AG04450 (cell line): Measurements from ENCODE around the gene GFOD1. TPM values are rescaled to one million over a fixed set of nuclear protein-coding genes. Genes with fewer than 3 reads are reported as not detected.
A peak's percentile ranks its signal among the peaks of the same experiment; 100 is the strongest.

ENCODE experiments used
- CTCF ChIA-PET: fragments of 300-600, 350-600 bp; formaldehyde crosslinking; extraction: SDS; loops from one replicate; lab custom pipeline; 2022; ENCODE audit warnings: antibody characterized with exemption, inconsistent platforms; lab: Charles Lee
- POLR2A ChIA-PET: fragments of 350-600 bp; formaldehyde crosslinking; extraction: SDS; loops from one replicate; lab custom pipeline; 2021; ENCODE audit warnings: antibody characterized with exemption, inconsistent platforms; lab: Yijun Ruan, JAX
- DNase-seq: peaks from one replicate; pipeline ENCODE4 v3.0.0-alpha.2; 2011; ENCODE audit warnings: low read depth, low spot score
- H3K27ac ChIP-seq: one replicate; pipeline ENCODE4 v1.5.1; 2012; ENCODE audit warnings: low read depth, low read length, control low read depth
- H3K27me3 ChIP-seq: one replicate; pipeline ENCODE4 v1.6.0; 2012; ENCODE audit warnings: low read length; ENCODE audit not compliant: control insufficient read depth, insufficient read depth
- H3K4me3 ChIP-seq: 2 replicates; pipeline ENCODE4 v1.5.1; 2011; ENCODE audit warnings: mild to moderate bottlenecking, low read depth, low read length, control low read depth
- H3K9me3 ChIP-seq: 2 replicates; pipeline ENCODE4 v1.5.1; 2012; ENCODE audit warnings: low read length; ENCODE audit not compliant: control insufficient read depth, insufficient read depth
- polyA plus RNA-seq: library from polyadenylated mRNA; depleted of rRNA; stranded (reverse); fragments of >200 nt; gene quantifications from 2 replicates; pipeline ENCODE4 v1.2.3, GENCODE V29; 2011
- TF ChIP-seq, protein P1 (sequence below): IDR thresholded peaks from 2 replicates; pipeline ENCODE4 v1.5.1; 2011; ENCODE audit warnings: low read depth, low read length, control low read depth, inconsistent platforms

Gene GFOD1
- polyA plus RNA-seq, 1 experiment = 3.0 TPM

DNA sequence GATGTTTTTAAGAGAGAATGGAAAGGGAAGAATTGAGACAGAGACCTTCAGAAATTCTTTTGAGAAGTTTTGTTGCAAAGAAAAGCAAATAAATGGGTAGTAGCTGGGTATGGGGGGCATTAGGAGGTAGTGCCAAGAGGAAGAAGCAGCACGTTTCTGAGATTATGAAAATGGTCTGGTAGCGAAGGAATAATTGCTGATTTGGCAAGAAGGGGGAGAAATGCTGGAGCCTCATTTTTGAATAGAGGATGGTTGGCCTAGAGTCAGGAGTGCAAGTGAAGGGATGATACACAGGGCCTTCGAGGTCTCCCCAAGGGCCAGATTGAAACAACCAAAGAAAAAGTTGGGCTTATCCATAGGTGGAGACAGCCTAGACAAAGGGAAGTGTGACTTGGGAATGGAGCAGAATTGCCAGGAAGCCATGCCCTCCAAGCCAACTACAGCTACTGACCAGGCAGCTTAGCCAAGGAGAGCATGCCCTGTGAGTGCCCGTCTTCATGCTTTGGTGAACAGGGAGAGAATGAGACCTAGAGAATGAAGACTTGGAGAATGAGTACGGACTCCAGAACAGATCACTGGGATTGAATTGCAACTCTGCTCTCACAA, 144.9 kb downstream of the GFOD1 start:
- Histone ChIP-seq H3K9me3 (no peaks in the 10 kb centered on the region), H3K4me3 (no peak overlapping the region), H3K27ac (no peak overlapping the region), H3K27me3 (peaks cover 6% of the 10 kb centered on the region)
- no peak for DNase-seq
- POLR2A ChIA-PET = interaction anchor here (0.8 kb wide), 1 partner anchor 43 kb away, joined by 4 read pairs; no protein-coding TSS in a partner anchor
- CTCF ChIA-PET = interaction anchor here (1.2 kb wide), 2 partner anchors 11 to 147 kb away, joined by 3 read pairs; no protein-coding TSS in a partner anchor
- TF ChIP-seq, protein P1, sequence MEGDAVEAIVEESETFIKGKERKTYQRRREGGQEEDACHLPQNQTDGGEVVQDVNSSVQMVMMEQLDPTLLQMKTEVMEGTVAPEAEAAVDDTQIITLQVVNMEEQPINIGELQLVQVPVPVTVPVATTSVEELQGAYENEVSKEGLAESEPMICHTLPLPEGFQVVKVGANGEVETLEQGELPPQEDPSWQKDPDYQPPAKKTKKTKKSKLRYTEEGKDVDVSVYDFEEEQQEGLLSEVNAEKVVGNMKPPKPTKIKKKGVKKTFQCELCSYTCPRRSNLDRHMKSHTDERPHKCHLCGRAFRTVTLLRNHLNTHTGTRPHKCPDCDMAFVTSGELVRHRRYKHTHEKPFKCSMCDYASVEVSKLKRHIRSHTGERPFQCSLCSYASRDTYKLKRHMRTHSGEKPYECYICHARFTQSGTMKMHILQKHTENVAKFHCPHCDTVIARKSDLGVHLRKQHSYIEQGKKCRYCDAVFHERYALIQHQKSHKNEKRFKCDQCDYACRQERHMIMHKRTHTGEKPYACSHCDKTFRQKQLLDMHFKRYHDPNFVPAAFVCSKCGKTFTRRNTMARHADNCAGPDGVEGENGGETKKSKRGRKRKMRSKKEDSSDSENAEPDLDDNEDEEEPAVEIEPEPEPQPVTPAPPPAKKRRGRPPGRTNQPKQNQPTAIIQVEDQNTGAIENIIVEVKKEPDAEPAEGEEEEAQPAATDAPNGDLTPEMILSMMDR = no peak

DNA sequence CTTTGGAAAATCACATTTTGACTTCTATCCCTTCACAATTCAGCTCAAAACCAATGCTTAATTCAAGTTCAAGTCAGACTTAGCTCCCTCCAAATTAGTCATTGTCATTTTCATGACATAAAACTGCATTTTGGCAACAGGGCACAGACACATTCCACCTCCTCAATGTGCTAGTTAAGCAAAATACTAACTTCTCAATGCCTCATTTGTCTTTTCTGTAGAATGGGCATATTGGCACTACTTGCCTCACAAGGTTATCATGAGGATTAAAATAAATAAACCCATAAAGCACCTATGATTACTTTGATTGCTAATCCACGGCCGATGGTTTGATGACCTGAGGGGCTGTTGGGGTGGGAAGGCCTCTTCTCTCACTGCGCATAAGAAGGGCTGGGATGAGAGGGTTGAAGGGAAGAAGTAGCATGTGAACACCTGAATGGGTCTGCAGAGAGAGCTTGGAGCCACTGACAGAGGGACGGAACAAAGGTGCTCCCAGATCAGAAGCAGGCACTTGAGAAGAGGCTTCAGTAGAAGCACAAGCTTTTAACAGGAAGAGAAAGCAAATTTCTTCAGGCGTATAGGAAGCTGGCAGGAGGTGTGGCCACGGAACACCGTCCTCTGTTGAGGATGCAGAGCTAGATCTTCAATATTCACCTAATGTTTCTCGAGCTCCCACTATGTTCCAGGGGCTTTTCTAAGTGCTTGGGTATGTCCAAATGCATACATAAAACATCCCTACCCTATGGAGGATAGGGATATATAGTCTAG, 147.4 kb downstream of the GFOD1 start:
- Histone ChIP-seq H3K9me3 (no peaks in the 10 kb centered on the region), H3K4me3 (no peak overlapping the region), H3K27me3 (peaks cover 6% of the 10 kb centered on the region), H3K27ac (no peak overlapping the region)
- POLR2A ChIA-PET = no interaction called here
- DNase-seq = no peak
- TF ChIP-seq, protein P1 = no peak
- CTCF ChIA-PET = interaction anchor here (0.7 to 3.8 kb wide), 3 partner anchors 8 to 235 kb away, joined by 3 to 47 read pairs (median 4); no protein-coding TSS in a partner anchor

DNA sequence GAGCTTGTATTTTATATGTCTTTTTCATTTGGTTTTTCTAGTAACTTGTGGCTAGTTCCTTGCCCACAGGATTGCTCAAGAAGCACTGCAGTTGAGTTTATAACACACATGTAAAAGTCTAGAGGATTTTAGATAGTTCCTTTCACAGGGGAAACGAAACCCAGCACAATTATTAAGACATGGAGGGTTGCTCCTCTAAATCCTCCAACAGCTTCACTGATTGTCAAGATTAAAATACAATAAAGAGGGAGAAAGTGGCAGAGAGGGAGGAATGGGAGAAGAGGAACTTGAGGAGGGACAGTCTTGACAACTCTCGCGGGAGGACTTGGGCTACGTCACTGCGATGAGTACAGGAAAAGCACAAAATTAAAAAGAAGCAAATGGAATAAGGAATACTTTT, 149.4 kb downstream of the GFOD1 start:
- DNase-seq = no peak

DNA sequence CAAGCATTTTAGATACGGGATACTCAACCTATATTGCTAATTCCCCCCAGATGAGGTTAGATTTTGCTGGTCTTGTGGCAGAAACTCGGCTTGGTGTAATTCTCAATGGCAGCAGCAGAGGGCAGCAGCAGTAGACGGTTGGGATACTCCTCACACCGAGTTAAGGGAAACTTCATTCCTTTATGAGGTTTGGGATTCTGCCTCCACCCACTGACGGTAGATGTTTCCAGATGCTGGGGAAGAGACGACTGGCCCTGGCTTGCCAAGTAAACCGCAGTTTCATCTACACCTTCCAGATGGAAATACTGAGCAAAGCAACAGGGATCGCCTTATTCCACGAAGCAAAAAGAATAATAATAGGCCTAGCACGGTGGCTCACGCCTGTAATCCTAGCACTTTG, 150.8 kb downstream of the GFOD1 start:
- CTCF ChIA-PET = interaction anchor here (0.8 to 3.8 kb wide), 6 partner anchors 8 to 279 kb away, joined by 3 to 47 read pairs (median 11); partner anchors contain the start of genes NOL7 and TBC1D7
- no peaks in the 10 kb centered on the region for H3K9me3 ChIP-seq
- TF ChIP-seq, protein P1 = peak; percentile 91
- POLR2A ChIA-PET = no interaction called here
- peaks cover 3% of the 10 kb centered on the region for H3K27me3 ChIP-seq
- peak; percentile 87 for DNase-seq
- H3K27ac ChIP-seq = no peak overlapping the region
- no peak overlapping the region for H3K4me3 ChIP-seq

More for the DNA sequence above, 149.4 kb downstream of the GFOD1 start:
- POLR2A ChIA-PET = interaction anchor here (0.7 to 1.0 kb wide), 2 partner anchors 17 to 27 kb away, joined by 3 to 7 read pairs; no protein-coding TSS in a partner anchor
- CTCF ChIA-PET = interaction anchor here (0.9 to 3.8 kb wide), 12 partner anchors 9 to 457 kb away, joined by 3 to 47 read pairs (median 4); partner anchors contain the start of genes NOL7 and TBC1D7
- H3K27me3 ChIP-seq = peaks cover 6% of the 10 kb centered on the region
- H3K4me3 ChIP-seq = no peak overlapping the region
- H3K27ac ChIP-seq = no peak overlapping the region
- no peaks in the 10 kb centered on the region for H3K9me3 ChIP-seq
- TF ChIP-seq, protein P1 = no peak

DNA sequence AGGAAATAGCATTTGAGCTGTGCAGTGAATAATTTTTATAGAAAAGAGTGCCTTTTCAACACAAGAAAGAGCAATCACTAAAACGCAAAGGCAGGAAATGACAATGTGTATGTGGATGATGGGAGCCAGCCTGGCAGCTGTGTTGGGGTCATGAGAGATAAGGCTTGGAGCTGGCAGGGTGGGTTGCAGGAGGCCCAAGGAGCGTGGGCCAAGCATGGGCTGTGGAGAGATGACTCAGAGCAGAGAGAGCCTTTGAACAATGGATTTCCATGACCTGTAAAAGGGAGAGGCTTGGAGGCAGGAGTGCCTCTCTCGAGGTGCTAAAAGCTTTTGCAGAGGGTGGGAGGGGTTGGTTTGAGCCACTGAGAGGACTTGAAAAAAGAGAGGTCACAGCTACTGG, 152.4 kb downstream of the GFOD1 start:
- ChIA-PET POLR2A (no interaction called here), CTCF (interaction anchor here (0.5 to 3.4 kb wide), 13 partner anchors 20 to 732 kb away, joined by 3 to 23 read pairs (median 3); partner anchors contain the start of gene SIRT5)

More for the DNA sequence above, 152.4 kb downstream of the GFOD1 start:
- Histone ChIP-seq H3K4me3 (no peak overlapping the region), H3K27ac (no peak overlapping the region), H3K27me3 (peaks cover under 1% of the 10 kb centered on the region), H3K9me3 (no peaks in the 10 kb centered on the region)
- TF ChIP-seq, protein P1 = no peak
- DNase-seq = no peak
